DND-41 (cell line): ENCODE results near the gene MCM3.

Source experiments
- ATAC-seq: fragments of 200-7000 bp; cut with Tn5 transposase; 3 replicates; pipeline ENCODE4 v1.9.1; 2021; ENCODE audit warnings: low read depth; ENCODE audit not compliant: insufficient read depth
- DNase-seq: peaks from one replicate; pipeline ENCODE4 v3.0.0-alpha.2; 2020
- H2AFZ ChIP-seq: 2 replicates; pipeline ENCODE4 v1.6.0; 2012; ENCODE audit warnings: low read depth, low read length
- H3K27ac ChIP-seq: 2 replicates; pipeline ENCODE4 v1.5.1; 2012; ENCODE audit warnings: low read length, inconsistent platforms
- H3K27me3 ChIP-seq: fragments of 200-600 bp; sonication (generic); 2 replicates; pipeline ENCODE4 v1.6.0; 2012; ENCODE audit warnings: low read length, mild to moderate bottlenecking, inconsistent platforms; ENCODE audit not compliant: insufficient read depth, poor library complexity
- H3K36me3 ChIP-seq: 2 replicates; pipeline ENCODE4 v1.5.1; 2012; ENCODE audit warnings: low read length, inconsistent platforms; ENCODE audit not compliant: insufficient read depth
- H3K4me1 ChIP-seq: 2 replicates; pipeline ENCODE4 v1.5.1; 2012; ENCODE audit warnings: mild to moderate bottlenecking, low read length; ENCODE audit not compliant: insufficient read depth
- H3K4me2 ChIP-seq: 2 replicates; pipeline ENCODE4 v1.6.0; 2012; ENCODE audit warnings: mild to moderate bottlenecking, moderate library complexity, low read length, inconsistent platforms; ENCODE audit not compliant: insufficient read depth
- H3K4me3 ChIP-seq, 2 experiments: fragments of 200-600 bp in 1 of 2; shearing (Covaris generic) in 1 of 2; 2 replicates each; pipeline ENCODE4 v1.5.1; 2012 to 2016; ENCODE audit warnings: inconsistent platforms in 2 of 2, low read length in 2 of 2, mild to moderate bottlenecking in 2 of 2, low read depth in 1 of 2, moderate library complexity in 1 of 2
- H3K79me2 ChIP-seq: 2 replicates; pipeline ENCODE4 v1.6.0; 2012; ENCODE audit warnings: low read length, inconsistent platforms; ENCODE audit not compliant: insufficient read depth
- H3K9ac ChIP-seq: 2 replicates; pipeline ENCODE4 v1.6.0; 2012; ENCODE audit warnings: low read depth, mild to moderate bottlenecking, inconsistent platforms, low read length, moderate library complexity
- H3K9me3 ChIP-seq: 2 replicates; pipeline ENCODE4 v1.5.1; 2012; ENCODE audit warnings: low read length, moderate library complexity, mild to moderate bottlenecking, inconsistent platforms; ENCODE audit not compliant: insufficient read depth, severe bottlenecking
- H4K20me1 ChIP-seq: 2 replicates; pipeline ENCODE4 v1.6.0; 2012; ENCODE audit warnings: low read length; ENCODE audit not compliant: insufficient read depth
- CTCF ChIP-seq: IDR thresholded peaks from 2 replicates; pipeline ENCODE4 v1.5.1; 2012; ENCODE audit warnings: borderline replicate concordance, low read length, moderate library complexity, mild to moderate bottlenecking; ENCODE audit not compliant: poor library complexity, severe bottlenecking; ENCODE audit errors: extremely low read depth
- EZH2 ChIP-seq: IDR thresholded peaks from 3 replicates; pipeline ENCODE4 v1.6.1; 2012; ENCODE audit warnings: borderline replicate concordance, low read depth, mild to moderate bottlenecking, moderate library complexity, low read length, inconsistent platforms; ENCODE audit not compliant: severe bottlenecking

The MCM3 gene

GRCh38 chr6:52284460-52285176 lies at the start of gene MCM3:
Gene MCM3 (minus strand): TSS chr6:52284742. CDS start chr6:52284674, 68 bp downstream.
- peak; percentile 95 for ATAC-seq
- Histone ChIP-seq H3K79me2 (peaks cover 55% of the 10 kb centered on the region), H3K4me1 (peaks cover 66% of the 10 kb centered on the region), H3K4me2 (peak within 1 kb of the TSS; percentile 74), H4K20me1 (peaks cover 36% of the 10 kb centered on the region), H3K4me3 (peak within 1 kb of the TSS; percentile 79 to 92), H3K27me3 (no peaks in the 10 kb centered on the region), H3K9ac (peak within 1 kb of the TSS; percentile 72), H3K27ac (peak within 1 kb of the TSS; percentile 94), H2AFZ (peak within 1 kb of the TSS; percentile 74), H3K36me3 (peaks cover 43% of the 10 kb centered on the region), H3K9me3 (no peaks in the 10 kb centered on the region)
- DNase-seq, result peak; percentile 99
- TF ChIP-seq CTCF, result no peak
- TF ChIP-seq EZH2, result no peak

DNA sequence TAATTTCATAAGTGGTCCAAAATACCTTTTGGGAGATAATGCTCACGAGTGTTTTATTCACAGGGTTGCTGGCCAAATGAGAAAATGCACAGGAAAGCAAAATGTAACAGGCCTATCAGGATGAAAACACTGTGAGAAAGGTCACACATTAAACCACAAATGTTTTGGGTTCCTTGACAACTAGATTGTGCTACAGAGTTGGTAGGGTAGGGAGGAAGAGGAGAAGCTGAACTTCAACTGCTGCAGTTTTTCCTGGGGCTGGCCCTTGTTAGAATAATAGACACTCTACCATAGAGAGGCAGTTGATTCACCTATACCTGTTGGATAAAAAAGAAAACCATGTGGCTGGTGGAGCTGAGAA lies 49.3 kb upstream of the MCM3 start:
- H4K20me1 ChIP-seq, result no peaks in the 10 kb centered on the region
- no peak for DNase-seq
- no peak overlapping the region for H3K9ac ChIP-seq
- no peak overlapping the region for H3K4me2 ChIP-seq
- H3K27me3 ChIP-seq, result no peaks in the 10 kb centered on the region
- H3K79me2 ChIP-seq, result no peaks in the 10 kb centered on the region
- H3K4me1 ChIP-seq, result no peaks in the 10 kb centered on the region
- TF ChIP-seq EZH2, result no peak
- no peak for TF ChIP-seq CTCF
- no peak overlapping the region for H2AFZ ChIP-seq
- no peak overlapping the region for H3K4me3 ChIP-seq
- no peaks in the 10 kb centered on the region for H3K9me3 ChIP-seq
- 0 out of 3 replicates have a peak, but pooled peaks have one; percentile 31 for ATAC-seq
- no peaks in the 10 kb centered on the region for H3K36me3 ChIP-seq
- H3K27ac ChIP-seq, result no peak overlapping the region

- ATAC-seq, result no peak
- H3K9me3 ChIP-seq, result no peaks in the 10 kb centered on the region
- H2AFZ ChIP-seq, result peak overlapping the region; percentile 47; the same call in 1 of the 2 replicates
Observed at GRCh38 chr6:52331793-52332457, 47.4 kb upstream of the MCM3 start.

More at GRCh38 chr6:52331793-52332457, 47.4 kb upstream of the MCM3 start:
- Histone ChIP-seq H3K9ac (no peak overlapping the region), H3K4me3 (no peak overlapping the region), H3K4me2 (no peak overlapping the region), H3K27ac (no peak overlapping the region), H3K79me2 (no peaks in the 10 kb centered on the region), H3K4me1 (no peaks in the 10 kb centered on the region), H4K20me1 (no peaks in the 10 kb centered on the region), H3K27me3 (no peaks in the 10 kb centered on the region), H3K36me3 (no peaks in the 10 kb centered on the region)
- no peak for TF ChIP-seq CTCF
- no peak for TF ChIP-seq EZH2
- DNase-seq, result no peak
